Measurements from ENCODE around the gene GLIPR1L1. TPM values are rescaled to one million over a fixed set of nuclear protein-coding genes. Genes with fewer than 3 reads are reported as not detected.

Gene GLIPR1L1
- total RNA-seq, 4 donors from 2014 or later, result not detected

- no peak overlapping the region for H3K4me3 ChIP-seq
- H3K9me3 ChIP-seq, result no peaks in the 10 kb centered on the region
- WGBS, result 79% methylated on average over 3 of the region's 3 CpGs
- H3K4me1 ChIP-seq, result no peaks in the 10 kb centered on the region
- H3K36me3 ChIP-seq, result no peaks in the 10 kb centered on the region
- no peaks in the 10 kb centered on the region for H3K27me3 ChIP-seq
- no peak for DNase-seq (ENCODE audit: low spot score in 2 of 2)
- TF ChIP-seq, protein P1, sequence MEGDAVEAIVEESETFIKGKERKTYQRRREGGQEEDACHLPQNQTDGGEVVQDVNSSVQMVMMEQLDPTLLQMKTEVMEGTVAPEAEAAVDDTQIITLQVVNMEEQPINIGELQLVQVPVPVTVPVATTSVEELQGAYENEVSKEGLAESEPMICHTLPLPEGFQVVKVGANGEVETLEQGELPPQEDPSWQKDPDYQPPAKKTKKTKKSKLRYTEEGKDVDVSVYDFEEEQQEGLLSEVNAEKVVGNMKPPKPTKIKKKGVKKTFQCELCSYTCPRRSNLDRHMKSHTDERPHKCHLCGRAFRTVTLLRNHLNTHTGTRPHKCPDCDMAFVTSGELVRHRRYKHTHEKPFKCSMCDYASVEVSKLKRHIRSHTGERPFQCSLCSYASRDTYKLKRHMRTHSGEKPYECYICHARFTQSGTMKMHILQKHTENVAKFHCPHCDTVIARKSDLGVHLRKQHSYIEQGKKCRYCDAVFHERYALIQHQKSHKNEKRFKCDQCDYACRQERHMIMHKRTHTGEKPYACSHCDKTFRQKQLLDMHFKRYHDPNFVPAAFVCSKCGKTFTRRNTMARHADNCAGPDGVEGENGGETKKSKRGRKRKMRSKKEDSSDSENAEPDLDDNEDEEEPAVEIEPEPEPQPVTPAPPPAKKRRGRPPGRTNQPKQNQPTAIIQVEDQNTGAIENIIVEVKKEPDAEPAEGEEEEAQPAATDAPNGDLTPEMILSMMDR (IDR thresholded peaks at IDR 0.05), result no peak
- TF ChIP-seq POLR2A (IDR thresholded peaks at IDR 0.05), result no peak
- H3K27ac ChIP-seq, result no peak overlapping the region
Measured at GRCh38 chr12:75311369-75311768, 23.1 kb upstream of the GLIPR1L1 start.

- no peaks in the 10 kb centered on the region for H3K9me3 ChIP-seq
Measured at GRCh38 chr12:75315518-75315917, 19.0 kb upstream of the GLIPR1L1 start.

GRCh38 chr12:75317784-75318183 is 16.7 kb upstream of the GLIPR1L1 start:
- H3K4me3 ChIP-seq, result no peak overlapping the region
- H3K27me3 ChIP-seq, result no peaks in the 10 kb centered on the region
- WGBS, result 88% methylated on average over 3 of the region's 3 CpGs
- no peaks in the 10 kb centered on the region for H3K9me3 ChIP-seq
- no peaks in the 10 kb centered on the region for H3K4me1 ChIP-seq
- no peak for DNase-seq (ENCODE audit: low spot score in 2 of 2)
- no peaks in the 10 kb centered on the region for H3K36me3 ChIP-seq
- no peak overlapping the region for H3K27ac ChIP-seq
- TF ChIP-seq EP300 (IDR thresholded peaks at IDR 0.05) (no peak), POLR2AphosphoS5 (IDR thresholded peaks at IDR 0.05) (no peak)
- TF ChIP-seq, protein P1 (IDR thresholded peaks at IDR 0.05), result no peak

More at GRCh38 chr12:75315518-75315917, 19.0 kb upstream of the GLIPR1L1 start:
- no peak for DNase-seq (ENCODE audit: low spot score in 2 of 2)
- Histone ChIP-seq H3K36me3 (no peaks in the 10 kb centered on the region), H3K27me3 (no peaks in the 10 kb centered on the region), H3K27ac (no peak overlapping the region), H3K4me3 (no peak overlapping the region), H3K4me1 (no peaks in the 10 kb centered on the region)
- TF ChIP-seq POLR2A (IDR thresholded peaks at IDR 0.05) (no peak), EP300 (IDR thresholded peaks at IDR 0.05) (no peak), POLR2AphosphoS5 (IDR thresholded peaks at IDR 0.05) (no peak)
- TF ChIP-seq, protein P1 (IDR thresholded peaks at IDR 0.05), result no peak

- 0% methylated on average over 1 of the region's 1 CpG for WGBS
- TF ChIP-seq POLR2A (IDR thresholded peaks at IDR 0.05), result no peak
- TF ChIP-seq, protein P1 (IDR thresholded peaks at IDR 0.05), result no peak
- TF ChIP-seq EP300 (IDR thresholded peaks at IDR 0.05), result no peak
- TF ChIP-seq POLR2AphosphoS5 (IDR thresholded peaks at IDR 0.05), result no peak
- H3K27me3 ChIP-seq, result no peaks in the 10 kb centered on the region
Measured at GRCh38 chr12:75322464-75322863, 12.0 kb upstream of the GLIPR1L1 start.

DNA sequence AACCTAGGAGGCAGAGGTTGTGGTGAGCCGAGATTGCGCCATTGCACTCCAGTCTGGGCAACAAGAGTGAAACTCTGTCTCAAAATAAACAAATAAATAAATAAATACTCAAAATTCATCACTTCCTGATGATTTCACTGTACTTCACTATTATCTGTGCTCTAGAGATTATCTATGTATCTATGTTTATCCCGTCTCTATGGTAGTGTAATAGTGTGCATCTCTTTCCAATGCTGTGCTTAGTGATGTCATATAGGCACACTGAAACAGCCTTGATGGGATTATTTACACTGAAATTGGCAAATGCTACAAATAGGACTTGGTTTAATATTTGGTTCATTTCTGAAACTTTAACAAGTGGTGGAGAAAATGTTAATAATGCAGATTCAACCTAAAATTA is 10.8 kb upstream of the GLIPR1L1 start:
- no peak for DNase-seq (ENCODE audit: low spot score in 2 of 2)
- WGBS, result 93% methylated on average over 3 of the region's 3 CpGs
- no peak overlapping the region for H3K27ac ChIP-seq
- TF ChIP-seq POLR2AphosphoS5 (IDR thresholded peaks at IDR 0.05), result no peak
- TF ChIP-seq, protein P1 (IDR thresholded peaks at IDR 0.05), result no peak
- H3K9me3 ChIP-seq, result no peaks in the 10 kb centered on the region
- no peak overlapping the region for H3K4me3 ChIP-seq
- H3K27me3 ChIP-seq, result no peaks in the 10 kb centered on the region
- H3K36me3 ChIP-seq, result no peaks in the 10 kb centered on the region
- no peaks in the 10 kb centered on the region for H3K4me1 ChIP-seq

More at GRCh38 chr12:75322464-75322863, 12.0 kb upstream of the GLIPR1L1 start:
- Histone ChIP-seq H3K9me3 (no peaks in the 10 kb centered on the region), H3K4me3 (no peak overlapping the region), H3K36me3 (no peaks in the 10 kb centered on the region), H3K27ac (no peak overlapping the region), H3K4me1 (no peaks in the 10 kb centered on the region)
- no peak for DNase-seq (ENCODE audit: low spot score in 2 of 2)
